HG03460 (cell line): ENCODE data around the gene ANKRD13A.
"Not testable (repeated sequence)": the region's sequence is repeated elsewhere in the genome, so short reads cannot be mapped to it uniquely, and the experiment has no call there.

Source experiments
- ATAC-seq: cut with Tn5 transposase; IDR thresholded peaks from one replicate; pipeline ENCODE4 v1.9.1; 2021; ENCODE audit not compliant: unreplicated experiment

The ANKRD13A gene

DNA sequence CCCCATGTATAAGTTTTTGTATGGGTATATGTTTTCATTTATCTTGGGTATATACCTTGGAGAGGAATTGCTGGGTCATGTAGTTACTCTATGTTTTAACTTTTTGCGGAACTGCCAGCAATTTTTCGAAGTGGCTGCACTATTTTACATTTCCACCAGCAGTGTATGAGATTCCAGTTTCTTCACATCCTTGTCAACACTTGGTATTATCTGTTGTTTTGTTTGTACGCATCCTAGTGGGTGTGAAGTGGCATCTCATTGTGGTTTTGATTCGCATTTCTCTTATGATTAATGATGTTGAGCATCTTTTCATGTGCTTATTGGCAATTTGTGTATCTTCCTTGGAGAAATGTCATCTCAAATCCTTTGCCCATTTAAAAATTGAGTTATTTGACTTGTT, 6.9 kb downstream of the ANKRD13A start:
- ATAC-seq: no peak

DNA sequence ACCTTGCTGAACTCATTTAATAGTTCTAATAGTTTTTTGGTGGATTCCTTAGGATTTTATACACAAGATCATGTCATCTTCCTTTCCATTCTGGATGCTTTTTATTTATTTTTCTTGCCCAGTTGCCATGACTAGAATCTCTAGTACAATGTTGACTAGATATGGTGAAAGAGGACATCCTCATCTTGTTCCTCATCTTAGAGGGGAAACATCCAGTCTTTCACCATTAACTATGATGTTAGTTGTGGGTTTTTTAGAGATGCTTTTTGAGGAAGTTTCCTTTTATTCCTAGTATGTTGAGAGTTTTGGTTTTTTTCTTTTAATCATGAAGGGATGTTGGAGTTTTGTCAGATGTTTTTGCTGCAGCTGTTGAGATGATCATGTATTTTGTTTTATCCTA, 8.7 kb downstream of the ANKRD13A start:
- ATAC-seq: no peak

DNA sequence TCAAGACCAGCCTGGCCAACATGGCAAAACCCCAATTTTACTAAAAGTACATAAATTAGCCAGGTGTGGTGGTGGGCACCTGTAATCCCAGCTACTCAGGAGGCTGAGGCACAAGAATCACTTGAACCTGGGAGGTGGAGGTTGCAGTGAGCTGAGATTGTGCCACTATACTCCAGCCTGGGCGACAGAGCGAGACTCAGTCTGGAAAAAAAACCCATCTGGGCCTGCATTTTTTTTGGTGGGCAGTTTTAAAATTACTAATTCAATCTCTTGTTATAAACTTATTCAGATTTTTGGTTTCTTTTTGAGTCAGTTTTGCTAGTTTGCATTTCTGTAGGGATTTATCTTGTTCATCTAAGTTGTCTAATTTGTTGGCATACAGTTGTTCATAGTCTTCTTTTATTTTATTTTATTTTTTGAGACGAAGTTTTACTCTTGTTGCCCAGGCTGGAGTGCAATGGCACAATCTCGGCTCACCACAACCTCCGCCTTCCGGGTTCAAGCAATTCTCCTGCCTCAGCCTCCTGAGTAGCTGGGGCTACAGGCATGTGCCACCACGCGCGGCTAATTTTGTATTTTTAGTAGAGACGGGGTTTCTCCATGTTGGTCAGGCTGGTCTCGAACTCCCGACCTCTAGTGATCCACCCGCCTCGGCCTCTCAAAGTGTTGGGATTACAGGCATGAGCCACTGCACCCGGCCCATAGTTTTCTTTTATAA, 9.6 kb downstream of the ANKRD13A start:
- ATAC-seq: not testable (repeated sequence)

DNA sequence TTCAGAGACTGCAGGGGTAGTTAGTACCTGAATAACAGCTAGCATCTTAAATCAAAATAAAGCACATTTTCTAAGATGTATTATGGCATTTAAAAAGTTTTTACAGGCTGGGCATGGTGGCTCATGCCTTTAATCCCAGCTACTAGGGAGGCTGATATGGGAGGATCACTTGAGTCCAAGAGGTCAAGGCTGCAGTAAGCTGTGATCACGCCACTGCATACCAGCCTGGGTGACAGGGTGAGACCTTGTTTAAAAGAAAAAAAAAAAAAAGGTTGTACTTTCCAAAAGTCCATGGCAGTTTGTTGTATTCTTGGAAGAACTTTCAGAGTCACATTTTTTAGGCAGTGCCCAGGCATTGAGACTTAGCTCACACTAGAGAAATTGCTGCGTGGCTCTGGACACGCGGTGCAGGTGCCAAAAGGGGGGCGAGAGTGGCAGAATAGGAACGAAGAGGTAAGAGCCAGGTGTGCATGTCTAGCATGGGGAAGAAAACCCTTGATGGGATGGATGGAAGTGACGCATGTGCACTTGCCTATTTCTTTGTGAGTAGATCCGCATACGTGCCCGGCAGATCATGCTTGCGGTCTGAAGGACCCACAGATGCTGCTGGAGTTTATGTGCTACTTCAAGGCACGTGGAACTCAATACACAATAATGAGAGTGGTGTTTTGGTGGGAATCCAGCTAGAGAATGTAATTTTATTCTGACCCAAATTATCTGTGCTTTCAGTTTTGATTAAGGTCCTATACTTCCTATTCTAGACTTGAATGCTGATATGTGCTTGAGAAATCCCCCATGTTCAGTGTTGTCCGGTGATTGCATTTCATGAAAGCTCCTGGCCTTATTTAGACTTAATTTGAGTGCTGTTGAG, 11.9 kb downstream of the ANKRD13A start:
- ATAC-seq: peak; percentile 42

DNA sequence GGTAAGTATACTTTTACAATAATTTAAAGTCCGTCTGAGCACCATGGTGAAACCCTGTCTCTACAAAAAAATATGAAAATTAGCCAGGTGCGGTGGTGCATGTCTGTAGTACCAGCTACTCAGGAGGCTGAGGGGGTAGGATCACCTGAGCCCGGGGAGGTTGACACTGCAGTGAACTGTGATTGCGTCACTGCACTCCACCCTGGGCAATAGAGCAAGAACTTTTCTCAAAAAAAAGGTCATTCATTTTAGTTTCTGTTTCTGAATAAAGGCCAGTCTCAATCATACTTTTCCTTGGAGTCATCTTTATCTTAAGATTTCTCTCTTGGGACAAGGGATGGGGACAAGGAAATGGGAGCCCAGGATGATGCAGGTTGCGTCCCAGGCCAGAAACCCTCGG, 12.9 kb downstream of the ANKRD13A start:
- ATAC-seq: peak; percentile 73

DNA sequence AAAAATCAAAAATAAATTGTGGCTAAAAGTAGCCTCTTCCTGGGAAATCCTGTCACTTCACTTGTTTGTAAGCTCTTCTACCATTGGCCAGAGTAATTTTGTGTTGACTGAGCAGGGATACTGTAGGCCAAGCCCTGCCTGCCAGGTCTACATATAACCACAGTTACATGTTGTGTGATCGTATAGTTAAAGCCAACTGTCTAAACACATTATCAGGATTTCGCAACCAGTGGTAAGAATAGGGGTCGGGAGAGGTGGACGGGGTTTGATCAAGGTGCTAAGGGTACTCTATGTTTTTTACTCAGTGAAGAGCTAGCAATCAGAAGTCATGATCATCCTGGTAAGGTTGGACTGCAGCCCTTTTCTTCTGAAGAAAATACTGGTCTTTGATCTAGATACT, 13.4 kb downstream of the ANKRD13A start:
- no peak for ATAC-seq

DNA sequence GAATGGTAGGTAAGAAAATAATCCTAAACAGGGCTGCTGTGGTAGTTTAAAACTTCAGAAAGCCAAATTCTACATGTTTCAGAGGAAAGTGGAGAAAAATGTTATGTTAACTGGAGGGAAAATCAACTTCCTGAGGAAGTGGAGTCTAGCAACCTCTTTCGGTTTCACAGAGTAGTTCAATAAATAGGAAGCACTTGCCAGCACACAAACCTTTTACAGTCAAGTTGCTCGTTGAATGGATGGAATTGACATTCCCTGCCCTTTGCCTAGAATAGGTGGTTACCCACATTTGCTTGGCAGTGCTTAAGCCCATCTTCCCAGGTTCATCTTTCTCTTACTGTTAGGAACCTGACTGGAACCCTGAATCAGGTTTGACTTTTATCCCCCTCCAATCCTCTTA, 15.9 kb downstream of the ANKRD13A start:
- no peak for ATAC-seq

DNA sequence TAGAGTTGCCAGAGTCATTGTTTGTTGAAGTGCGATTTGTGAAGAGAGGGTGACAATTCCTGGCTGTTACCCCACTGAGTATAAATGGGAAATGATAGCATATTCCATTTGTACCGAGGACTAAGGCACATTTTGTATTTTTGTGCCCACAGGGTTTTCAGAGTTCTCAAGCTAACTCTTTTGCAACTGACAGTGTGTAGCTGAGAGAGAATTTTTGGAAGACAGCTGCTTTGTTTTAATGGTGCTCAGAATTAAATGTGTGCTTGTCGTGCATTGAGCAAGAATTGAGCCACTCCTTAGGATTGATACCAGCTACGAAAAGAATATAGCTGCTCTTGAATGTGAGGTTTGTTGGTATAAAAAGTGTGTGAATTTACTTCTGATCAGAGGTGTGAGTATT, 21.7 kb downstream of the ANKRD13A start:
- no peak for ATAC-seq

DNA sequence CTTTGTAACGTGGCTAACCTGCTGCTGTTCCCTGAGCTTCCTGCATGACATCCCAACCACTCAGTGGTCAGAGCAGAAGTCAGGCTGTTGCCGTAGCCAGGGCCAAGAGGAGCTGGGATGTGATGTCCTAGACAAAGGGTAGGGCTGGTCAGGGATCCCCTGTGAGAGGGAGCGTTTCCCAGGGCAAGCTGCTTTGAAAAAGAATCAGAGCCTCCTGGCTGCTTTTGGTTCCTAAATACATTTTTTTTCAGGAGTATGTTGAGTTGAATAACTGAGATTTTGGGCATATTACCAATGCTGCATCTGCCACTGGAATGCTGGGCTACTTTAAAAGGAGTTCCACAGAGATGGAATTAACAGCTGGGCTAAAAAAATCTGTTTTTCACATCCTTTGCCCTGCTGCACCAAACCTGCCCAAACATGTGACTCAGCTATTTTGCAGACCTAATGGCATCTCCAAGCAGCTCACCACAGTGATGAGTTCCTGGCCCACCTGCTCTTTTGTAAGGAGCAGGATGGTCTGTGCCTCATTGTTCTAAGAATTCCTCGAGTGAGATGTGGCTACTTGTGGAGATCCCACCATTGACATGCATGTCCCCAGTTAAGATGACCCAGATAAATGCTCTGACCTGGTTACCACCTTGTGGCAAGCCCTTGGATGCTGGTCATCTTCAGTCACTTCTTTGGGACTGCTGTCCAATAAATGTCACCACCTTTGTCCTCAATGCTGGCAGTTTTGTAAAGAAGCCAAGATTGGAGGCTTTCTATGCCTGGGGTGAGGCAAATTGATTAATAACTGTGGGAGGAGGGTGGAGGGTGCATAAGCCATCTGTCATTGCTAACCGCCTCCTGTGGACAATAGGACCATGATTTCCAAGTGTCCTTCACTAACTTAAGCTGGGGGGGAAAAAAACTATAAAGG, 24.1 kb downstream of the ANKRD13A start:
- no peak for ATAC-seq

DNA sequence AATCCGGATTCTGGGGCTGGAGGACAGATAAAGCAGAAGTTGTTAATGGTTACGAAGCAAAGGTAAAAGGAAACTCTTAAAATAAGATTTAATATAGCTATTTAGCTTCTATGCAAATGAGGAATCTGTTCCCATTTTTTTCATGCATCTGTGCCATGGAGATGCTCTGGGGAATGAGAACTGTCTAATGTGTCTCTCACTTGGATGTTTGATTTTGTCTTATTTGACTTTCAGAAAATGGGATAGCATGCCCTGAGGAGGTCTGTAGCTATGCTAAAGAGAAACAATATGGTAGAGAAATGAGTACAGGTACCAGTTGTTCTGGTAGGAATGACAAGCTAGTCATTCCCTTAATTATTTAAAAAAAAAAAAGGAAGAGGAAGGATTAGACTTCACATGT, 24.8 kb downstream of the ANKRD13A start:
- ATAC-seq: no peak

DNA sequence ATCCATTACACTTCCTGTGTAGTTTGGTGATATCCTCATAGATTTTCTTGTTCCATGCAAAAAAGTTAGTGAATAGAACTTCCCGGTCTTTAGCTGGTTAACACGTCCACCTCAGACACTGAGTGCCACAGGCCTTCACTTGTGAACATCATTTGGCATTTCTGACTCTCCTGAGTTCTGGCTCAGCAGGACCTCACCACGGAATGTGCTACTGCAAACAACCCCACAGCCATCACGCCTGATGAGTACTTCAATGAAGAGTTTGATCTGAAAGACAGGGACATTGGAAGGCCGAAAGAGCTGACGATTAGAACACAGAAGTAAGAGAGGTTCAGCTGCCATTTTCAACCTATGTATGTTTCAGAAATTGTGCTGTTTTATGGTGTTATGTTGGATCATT, 29.1 kb downstream of the ANKRD13A start:
- no peak for ATAC-seq

DNA sequence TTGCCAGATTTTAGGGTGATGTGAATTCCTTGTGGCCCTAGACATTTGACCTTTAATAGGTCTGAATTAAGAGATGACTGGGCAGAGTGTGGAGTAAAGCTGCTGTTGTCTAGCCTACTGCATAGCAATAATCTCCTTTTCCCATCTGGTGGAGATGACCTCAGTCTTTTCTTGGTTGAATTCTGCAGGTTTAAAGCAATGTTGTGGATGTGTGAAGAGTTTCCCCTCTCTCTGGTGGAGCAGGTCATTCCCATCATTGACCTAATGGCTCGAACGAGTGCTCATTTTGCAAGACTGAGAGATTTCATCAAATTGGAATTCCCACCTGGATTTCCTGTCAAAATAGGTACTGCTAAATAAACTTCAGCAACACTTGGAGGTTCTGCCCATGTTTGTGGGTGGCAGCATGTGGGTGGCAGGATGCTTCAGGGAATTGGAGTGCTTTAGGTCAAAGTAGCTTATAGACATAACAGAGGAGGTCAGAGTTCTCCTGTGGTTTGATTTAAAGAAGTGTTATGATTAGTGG, 30.1 kb downstream of the ANKRD13A start:
- no peak for ATAC-seq

DNA sequence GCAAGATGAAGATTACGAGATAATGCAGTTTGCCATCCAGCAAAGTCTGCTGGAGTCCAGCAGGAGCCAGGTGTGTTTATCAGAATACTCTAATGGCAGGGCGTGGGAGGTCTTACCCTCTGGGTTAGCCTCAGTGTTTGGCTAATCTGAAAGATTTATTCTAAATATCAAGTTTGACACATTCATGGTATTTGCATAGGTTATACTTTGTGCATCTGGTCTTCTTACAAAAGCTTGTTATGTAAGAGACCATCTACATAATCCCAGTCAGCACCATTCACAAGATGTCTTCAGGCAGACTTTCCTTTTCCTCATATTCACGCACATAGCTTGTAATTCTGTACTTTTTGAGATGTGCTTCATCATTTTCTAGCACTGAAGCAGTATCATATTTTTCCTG, 34.7 kb downstream of the ANKRD13A start:
- no peak for ATAC-seq

DNA sequence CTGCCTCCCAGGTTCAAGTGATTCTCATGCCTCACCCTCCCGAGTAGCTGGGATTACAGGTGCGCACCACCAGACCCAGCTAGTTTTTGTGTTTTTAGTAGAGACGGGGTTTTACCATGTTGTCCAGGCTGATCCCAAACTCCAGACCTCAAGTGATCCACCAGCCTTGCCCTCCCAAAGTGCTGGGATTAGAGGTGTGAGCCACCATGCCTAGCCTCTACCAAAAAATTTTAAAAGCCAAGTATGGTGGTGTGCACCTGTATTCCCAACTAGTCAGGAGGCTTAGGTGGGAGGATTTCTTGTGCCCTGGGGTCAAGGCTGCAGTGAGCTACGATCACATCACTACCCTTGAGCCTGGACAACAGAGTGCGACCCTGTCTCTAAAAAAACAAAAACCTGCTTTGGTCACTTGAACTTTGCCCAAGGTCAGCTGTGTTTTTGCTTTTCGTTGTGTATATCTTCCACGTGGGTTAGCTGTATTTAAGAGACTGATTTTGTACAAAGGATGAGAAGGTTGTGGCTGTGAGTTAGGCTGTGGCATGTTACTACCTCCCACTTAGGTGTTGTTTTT, 36.4 kb downstream of the ANKRD13A start:
- ATAC-seq: no peak

DNA sequence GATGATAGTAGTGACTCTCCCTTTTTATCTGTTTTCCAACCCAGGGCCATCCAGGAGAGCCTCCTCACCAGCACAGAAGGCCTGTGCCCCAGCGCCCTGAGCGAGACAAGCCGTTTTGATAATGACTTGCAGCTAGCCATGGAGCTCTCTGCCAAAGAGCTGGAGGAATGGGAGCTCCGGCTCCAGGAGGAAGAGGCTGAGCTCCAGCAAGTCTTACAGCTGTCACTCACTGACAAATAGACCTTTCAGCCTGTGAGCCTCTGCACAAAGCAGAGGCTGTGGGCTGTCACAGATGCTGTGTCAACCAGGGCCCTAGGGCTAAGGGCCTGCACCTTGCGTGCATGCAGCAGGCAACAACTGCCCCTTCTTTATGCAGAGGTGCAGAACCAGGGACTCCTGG, 38.1 kb downstream of the ANKRD13A start:
- ATAC-seq: no peak

DNA sequence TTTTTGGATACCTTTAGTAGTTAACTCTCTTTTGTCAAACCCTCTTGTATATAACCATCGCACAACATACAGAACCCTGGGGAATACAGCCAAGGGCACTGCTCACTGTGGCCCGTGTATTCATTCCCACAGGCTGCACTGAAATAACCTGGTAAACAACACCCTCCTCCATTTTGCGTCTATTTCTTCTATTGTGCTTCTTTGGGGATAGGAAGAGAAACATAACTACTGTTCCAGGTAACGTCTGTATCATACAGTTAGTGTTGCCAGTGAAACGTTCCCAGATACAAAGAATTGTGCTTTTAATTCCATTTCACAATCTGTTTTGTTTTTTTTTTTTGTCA, 39.5 kb downstream of the ANKRD13A start:
- no peak for ATAC-seq

DNA sequence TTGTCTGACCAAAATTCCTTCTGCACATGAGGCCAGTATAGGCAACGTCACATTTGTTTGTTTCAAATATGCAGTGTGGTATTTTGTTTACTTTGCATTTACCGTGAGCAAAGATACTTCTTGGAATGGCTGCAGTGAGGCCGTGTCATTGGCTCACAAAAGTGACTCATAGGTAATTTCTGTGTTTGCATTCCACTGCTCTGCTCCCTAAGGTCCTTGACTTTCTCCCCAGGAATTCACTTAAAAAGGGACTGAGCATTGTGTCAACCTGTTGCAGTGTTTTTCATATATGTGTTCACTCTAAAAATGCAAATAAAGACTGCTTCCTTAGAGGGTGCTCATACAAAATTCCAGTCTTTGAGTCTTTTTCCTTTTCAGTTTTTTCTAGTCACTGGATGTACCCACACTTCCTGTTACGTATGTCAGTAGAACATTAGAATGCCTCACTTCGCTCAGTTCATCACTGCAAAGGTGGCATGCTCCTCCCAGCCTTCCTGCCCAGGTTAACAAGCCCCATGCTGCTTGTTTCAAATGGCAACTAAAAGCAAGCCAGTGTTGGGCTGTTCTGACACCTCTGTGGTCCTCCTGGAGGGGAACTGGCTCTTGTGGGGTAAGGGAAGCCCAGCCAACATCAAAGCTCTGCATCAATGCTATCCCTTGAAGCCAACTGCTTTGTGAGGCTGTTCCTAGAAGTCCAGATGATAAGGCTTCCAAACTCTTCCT, 40.0 kb downstream of the ANKRD13A start:
- no peak for ATAC-seq

DNA sequence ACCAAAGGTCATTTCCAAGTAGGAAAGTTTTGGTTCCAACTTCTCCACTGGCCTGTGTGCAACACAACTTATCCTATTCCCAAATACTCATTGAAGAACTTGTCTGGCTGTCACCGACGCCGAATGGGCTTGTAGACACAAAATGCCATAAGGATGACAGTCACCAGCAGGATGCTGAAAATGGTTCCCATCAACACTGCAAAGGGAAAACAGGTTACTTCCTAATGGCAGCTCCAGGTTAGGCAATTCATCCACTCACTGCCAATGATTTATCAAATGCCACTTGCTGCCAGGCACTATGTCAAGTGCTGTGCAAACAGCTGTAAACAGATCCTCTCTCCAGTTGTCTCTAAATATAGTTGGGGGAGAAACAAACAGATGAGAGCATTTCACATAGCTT, 43.0 kb downstream of the ANKRD13A start:
- ATAC-seq: no peak

DNA sequence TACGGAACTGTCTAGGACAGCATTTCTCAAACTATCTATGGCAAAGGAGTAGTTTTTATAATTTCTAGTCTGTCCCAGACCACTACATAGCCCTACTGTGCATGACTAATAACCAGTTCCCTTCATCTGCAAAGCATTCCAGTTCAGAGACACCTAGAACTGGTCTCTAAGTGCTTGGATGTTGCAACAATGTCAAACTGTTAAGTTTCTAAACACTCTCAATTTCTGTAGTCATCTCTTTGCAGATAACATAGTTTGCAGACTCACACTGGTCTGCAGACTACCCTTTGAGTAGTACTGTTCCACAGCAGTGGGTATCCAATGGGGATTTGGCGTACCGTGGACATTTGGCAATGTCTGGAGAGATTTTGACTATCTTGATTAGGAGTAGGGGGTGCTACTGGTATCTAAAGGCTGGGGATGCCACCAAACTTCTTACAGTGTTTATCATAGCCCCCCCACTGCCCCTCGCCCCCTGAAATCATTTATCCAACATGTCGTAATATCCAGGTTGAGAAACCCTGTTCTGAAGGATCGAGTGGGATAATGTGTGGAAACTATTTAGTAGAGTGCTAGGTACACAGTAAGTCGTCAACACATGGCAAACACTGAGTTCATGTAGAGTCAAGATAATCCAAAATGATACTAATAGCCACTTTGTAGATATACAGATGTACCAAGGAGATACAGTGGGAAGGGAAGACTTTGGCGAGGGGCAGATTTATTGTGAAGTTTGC, 47.4 kb downstream of the ANKRD13A start:
- no peak for ATAC-seq
